Ishikawa (cell line): Measurements from ENCODE around the gene MACROD2.

ENCODE experiments used
- CEBPB ChIP-seq: IDR thresholded peaks from 2 replicates; pipeline ENCODE4 v1.6.1; 2012
- NFIC ChIP-seq: IDR thresholded peaks from 2 replicates; pipeline ENCODE4 v1.6.1; 2012
- ZBTB7A ChIP-seq: IDR thresholded peaks from 2 replicates; pipeline ENCODE4 v1.6.1; 2012; ENCODE audit warnings: low read depth
- TF ChIP-seq, protein P1 (sequence below): IDR thresholded peaks from 2 replicates; pipeline ENCODE4 v1.6.1; 2012
- TF ChIP-seq, protein P2 (sequence below): IDR thresholded peaks from 2 replicates; pipeline ENCODE4 v1.6.1; 2012; ENCODE audit warnings: low read depth, mild to moderate bottlenecking

DNA sequence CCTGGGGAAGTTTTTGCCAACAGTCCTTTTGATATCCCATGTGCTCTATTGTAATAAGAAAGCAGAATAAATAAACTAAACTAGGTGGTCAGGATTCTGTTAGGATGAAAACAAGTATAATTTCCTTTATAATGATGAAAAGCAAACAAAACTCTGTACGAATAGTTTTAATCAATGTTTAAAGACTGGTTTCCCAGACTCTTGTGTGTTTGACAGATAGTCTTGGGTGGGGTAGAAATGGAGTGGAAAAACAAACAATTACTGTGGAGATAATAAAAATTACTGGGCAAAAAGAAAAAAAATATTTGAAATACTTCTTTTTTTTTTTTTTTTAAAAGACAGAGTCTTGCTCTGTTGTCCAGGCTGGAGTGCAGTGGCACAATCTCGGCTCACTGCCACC is 494.2 kb downstream of the MACROD2 start:
- TF ChIP-seq NFIC (no peak), ZBTB7A (no peak), CEBPB (no peak)
- TF ChIP-seq, protein P1, sequence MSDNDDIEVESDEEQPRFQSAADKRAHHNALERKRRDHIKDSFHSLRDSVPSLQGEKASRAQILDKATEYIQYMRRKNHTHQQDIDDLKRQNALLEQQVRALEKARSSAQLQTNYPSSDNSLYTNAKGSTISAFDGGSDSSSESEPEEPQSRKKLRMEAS = no peak
- TF ChIP-seq, protein P2, sequence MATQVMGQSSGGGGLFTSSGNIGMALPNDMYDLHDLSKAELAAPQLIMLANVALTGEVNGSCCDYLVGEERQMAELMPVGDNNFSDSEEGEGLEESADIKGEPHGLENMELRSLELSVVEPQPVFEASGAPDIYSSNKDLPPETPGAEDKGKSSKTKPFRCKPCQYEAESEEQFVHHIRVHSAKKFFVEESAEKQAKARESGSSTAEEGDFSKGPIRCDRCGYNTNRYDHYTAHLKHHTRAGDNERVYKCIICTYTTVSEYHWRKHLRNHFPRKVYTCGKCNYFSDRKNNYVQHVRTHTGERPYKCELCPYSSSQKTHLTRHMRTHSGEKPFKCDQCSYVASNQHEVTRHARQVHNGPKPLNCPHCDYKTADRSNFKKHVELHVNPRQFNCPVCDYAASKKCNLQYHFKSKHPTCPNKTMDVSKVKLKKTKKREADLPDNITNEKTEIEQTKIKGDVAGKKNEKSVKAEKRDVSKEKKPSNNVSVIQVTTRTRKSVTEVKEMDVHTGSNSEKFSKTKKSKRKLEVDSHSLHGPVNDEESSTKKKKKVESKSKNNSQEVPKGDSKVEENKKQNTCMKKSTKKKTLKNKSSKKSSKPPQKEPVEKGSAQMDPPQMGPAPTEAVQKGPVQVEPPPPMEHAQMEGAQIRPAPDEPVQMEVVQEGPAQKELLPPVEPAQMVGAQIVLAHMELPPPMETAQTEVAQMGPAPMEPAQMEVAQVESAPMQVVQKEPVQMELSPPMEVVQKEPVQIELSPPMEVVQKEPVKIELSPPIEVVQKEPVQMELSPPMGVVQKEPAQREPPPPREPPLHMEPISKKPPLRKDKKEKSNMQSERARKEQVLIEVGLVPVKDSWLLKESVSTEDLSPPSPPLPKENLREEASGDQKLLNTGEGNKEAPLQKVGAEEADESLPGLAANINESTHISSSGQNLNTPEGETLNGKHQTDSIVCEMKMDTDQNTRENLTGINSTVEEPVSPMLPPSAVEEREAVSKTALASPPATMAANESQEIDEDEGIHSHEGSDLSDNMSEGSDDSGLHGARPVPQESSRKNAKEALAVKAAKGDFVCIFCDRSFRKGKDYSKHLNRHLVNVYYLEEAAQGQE = no peak
